HEK293 (cell line): Measurements from ENCODE around the gene TSPAN2.

ENCODE experiments used
- CTCF ChIA-PET: fragments of 350-600 bp; formaldehyde crosslinking; extraction: SDS; loops from one replicate; lab custom pipeline; 2021; ENCODE audit warnings: antibody characterized with exemption; lab: Yijun Ruan, JAX
- POLR2A ChIA-PET: fragments of 300-600 bp; formaldehyde crosslinking; extraction: SDS; loops from one replicate; lab custom pipeline; 2020; ENCODE audit warnings: antibody characterized with exemption, inconsistent platforms; lab: Yijun Ruan, JAX
- H3K27ac ChIP-seq: fragments of 200-500 bp; sonication (Bioruptor generic); 2 replicates; pipeline ENCODE4 v1.5.1; 2014; ENCODE audit warnings: low read depth, low read length, control low read depth, inconsistent platforms; ENCODE audit errors: extremely low read depth
- H3K36me3 ChIP-seq, 2 experiments: fragments of 200-500 bp in 1 of 2; sonication (Bioruptor generic) in 1 of 2; 1 replicate in 1 of 2; 2 replicates in 1 of 2; pipeline ENCODE4 v1.5.1; 2014 to 2017; ENCODE audit warnings: inconsistent platforms in 2 of 2, low read length in 2 of 2; ENCODE audit not compliant: control insufficient read depth in 2 of 2, insufficient read depth in 1 of 2
- H3K4me1 ChIP-seq: fragments of 200-500 bp; sonication (Bioruptor generic); 2 replicates; pipeline ENCODE4 v1.5.1; 2014; ENCODE audit warnings: mild to moderate bottlenecking, low read length, inconsistent platforms; ENCODE audit not compliant: control insufficient read depth, insufficient read depth
- H3K4me3 ChIP-seq: 2 replicates; pipeline ENCODE4 v1.5.1; 2011; ENCODE audit warnings: low read depth, mild to moderate bottlenecking, control low read depth, low read length, moderate library complexity
- H3K9me3 ChIP-seq: fragments of 200-500 bp; sonication (Bioruptor generic); 2 replicates; pipeline ENCODE4 v1.5.1; 2014; ENCODE audit warnings: low read depth, low read length, inconsistent platforms; ENCODE audit not compliant: control insufficient read depth, insufficient read depth
- BCL11B ChIP-seq: fragments of 450-650 bp; formaldehyde crosslinking; IDR thresholded peaks from 2 replicates; pipeline ENCODE4 v1.5.1; 2016; ENCODE audit warnings: low read depth, missing biosample characterization, missing genetic modification characterization
- GLIS2 ChIP-seq: fragments of 450-650 bp; formaldehyde crosslinking; IDR thresholded peaks from 2 replicates; pipeline ENCODE4 v1.5.1; 2016; ENCODE audit warnings: missing biosample characterization, missing genetic modification characterization
- HOXA7 ChIP-seq: sonication (generic); formaldehyde crosslinking; IDR thresholded peaks from 2 replicates; pipeline ENCODE4 v1.8.1; 2022; ENCODE audit warnings: missing genetic modification reagents, borderline replicate concordance
- KLF1 ChIP-seq: fragments of 450-650 bp; formaldehyde crosslinking; IDR thresholded peaks from 2 replicates; pipeline ENCODE4 v1.5.1; 2016; ENCODE audit warnings: missing biosample characterization, missing genetic modification characterization
- KLF10 ChIP-seq: fragments of 450-650 bp; IDR thresholded peaks from 2 replicates; pipeline ENCODE4 v1.5.1; 2018; ENCODE audit warnings: missing biosample characterization, mild to moderate bottlenecking, missing genetic modification characterization
- KLF17 ChIP-seq: fragments of 450-650 bp; formaldehyde crosslinking; IDR thresholded peaks from 2 replicates; pipeline ENCODE4 v1.5.1; 2016; ENCODE audit warnings: missing biosample characterization, missing genetic modification characterization
- MZF1 ChIP-seq: fragments of 450-650 bp; formaldehyde crosslinking; IDR thresholded peaks from 2 replicates; pipeline ENCODE4 v1.5.1; 2017; ENCODE audit warnings: missing biosample characterization, missing genetic modification characterization, borderline replicate concordance
- PRDM6 ChIP-seq: fragments of 450-650 bp; formaldehyde crosslinking; IDR thresholded peaks from 2 replicates; pipeline ENCODE4 v1.5.1; 2017; ENCODE audit warnings: missing biosample characterization, missing genetic modification characterization
- SCRT2 ChIP-seq: fragments of 450-650 bp; formaldehyde crosslinking; IDR thresholded peaks from 2 replicates; pipeline ENCODE4 v1.5.1; 2016; ENCODE audit warnings: missing biosample characterization, missing genetic modification characterization
- SP3 ChIP-seq: fragments of 450-650 bp; formaldehyde crosslinking; IDR thresholded peaks from 2 replicates; pipeline ENCODE4 v1.5.1; 2016; ENCODE audit warnings: missing biosample characterization, missing genetic modification characterization
- ZBTB1 ChIP-seq: fragments of 450-650 bp; formaldehyde crosslinking; IDR thresholded peaks from 2 replicates; pipeline ENCODE4 v1.5.1; 2016; ENCODE audit warnings: missing biosample characterization, missing genetic modification characterization
- ZFP69B ChIP-seq: fragments of 450-650 bp; formaldehyde crosslinking; IDR thresholded peaks from 2 replicates; pipeline ENCODE4 v1.5.1; 2016; ENCODE audit warnings: missing biosample characterization, missing genetic modification characterization
- ZIC2 ChIP-seq: fragments of 450-650 bp; formaldehyde crosslinking; IDR thresholded peaks from 2 replicates; pipeline ENCODE4 v1.5.1; 2016; ENCODE audit warnings: missing biosample characterization, missing genetic modification characterization
- ZNF148 ChIP-seq: fragments of 450-650 bp; formaldehyde crosslinking; IDR thresholded peaks from 2 replicates; pipeline ENCODE4 v1.5.0; 2017; ENCODE audit warnings: missing biosample characterization, missing genetic modification characterization, borderline replicate concordance
- ZNF24 ChIP-seq: fragments of 450-650 bp; formaldehyde crosslinking; IDR thresholded peaks from 2 replicates; pipeline ENCODE4 v1.5.1; 2016; ENCODE audit warnings: missing biosample characterization, missing genetic modification characterization
- ZNF311 ChIP-seq: fragments of 450-650 bp; formaldehyde crosslinking; IDR thresholded peaks from 2 replicates; pipeline ENCODE4 v1.5.1; 2017; ENCODE audit warnings: missing biosample characterization, missing genetic modification characterization, borderline replicate concordance
- ZNF366 ChIP-seq: fragments of 450-650 bp; formaldehyde crosslinking; conservative IDR thresholded peaks from 2 replicates; pipeline ENCODE4 v1.5.1; 2016; ENCODE audit warnings: missing biosample characterization, missing genetic modification characterization
- ZNF398 ChIP-seq: fragments of 450-650 bp; formaldehyde crosslinking; IDR thresholded peaks from 2 replicates; pipeline ENCODE4 v1.5.1; 2017; ENCODE audit warnings: missing biosample characterization, missing genetic modification characterization
- ZNF404 ChIP-seq: fragments of 450-650 bp; formaldehyde crosslinking; IDR thresholded peaks from 2 replicates; pipeline ENCODE4 v1.5.1; 2017; ENCODE audit warnings: missing biosample characterization, missing genetic modification characterization
- ZNF426 ChIP-seq: fragments of 450-650 bp; formaldehyde crosslinking; IDR thresholded peaks from 2 replicates; pipeline ENCODE4 v1.5.1; 2017; ENCODE audit warnings: missing biosample characterization, missing genetic modification characterization, mild to moderate bottlenecking, inconsistent platforms, moderate library complexity
- ZNF449 ChIP-seq: fragments of 450-650 bp; formaldehyde crosslinking; IDR thresholded peaks from 2 replicates; pipeline ENCODE4 v1.5.1; 2017; ENCODE audit warnings: missing biosample characterization, mild to moderate bottlenecking, missing genetic modification characterization, moderate library complexity
- ZNF473 ChIP-seq: fragments of 450-650 bp; formaldehyde crosslinking; IDR thresholded peaks from 2 replicates; pipeline ENCODE4 v1.5.1; 2017; ENCODE audit warnings: missing biosample characterization, missing genetic modification characterization
- ZNF514 ChIP-seq: fragments of 450-650 bp; formaldehyde crosslinking; IDR thresholded peaks from 2 replicates; pipeline ENCODE4 v1.5.1; 2016; ENCODE audit warnings: missing biosample characterization, missing genetic modification characterization
- ZNF530 ChIP-seq: fragments of 450-650 bp; formaldehyde crosslinking; IDR thresholded peaks from 2 replicates; pipeline ENCODE4 v1.5.1; 2016; ENCODE audit warnings: low read depth, missing biosample characterization, missing genetic modification characterization
- ZNF580 ChIP-seq: fragments of 450-650 bp; formaldehyde crosslinking; IDR thresholded peaks from 2 replicates; pipeline ENCODE4 v1.5.1; 2016; ENCODE audit warnings: missing biosample characterization, missing genetic modification characterization
- ZNF610 ChIP-seq: fragments of 450-650 bp; formaldehyde crosslinking; IDR thresholded peaks from 2 replicates; pipeline ENCODE4 v1.5.1; 2016; ENCODE audit warnings: missing biosample characterization, missing genetic modification characterization, borderline replicate concordance
- ZNF777 ChIP-seq: fragments of 450-650 bp; formaldehyde crosslinking; IDR thresholded peaks from 2 replicates; pipeline ENCODE4 v1.5.1; 2017; ENCODE audit warnings: missing biosample characterization, missing genetic modification characterization, borderline replicate concordance
- ZNF837 ChIP-seq: fragments of 450-650 bp; formaldehyde crosslinking; IDR thresholded peaks from 2 replicates; pipeline ENCODE4 v1.5.1; 2016; ENCODE audit warnings: missing biosample characterization, missing genetic modification characterization

The TSPAN2 gene

GRCh38 chr1:115082949-115083348 lies 6.4 kb downstream of the TSPAN2 start:
- H3K4me3 ChIP-seq: no peak overlapping the region
- no peaks in the 10 kb centered on the region for H3K4me1 ChIP-seq
- no peak for TF ChIP-seq ZNF426 (tag by site-specific recombination)
- no peak for TF ChIP-seq BCL11B (tag by site-specific recombination)
- TF ChIP-seq ZNF398 (tag by site-specific recombination): no peak
- no peak for TF ChIP-seq ZNF610 (tag by site-specific recombination)
- no peak for TF ChIP-seq ZNF777 (tag by site-specific recombination)
- TF ChIP-seq ZNF837 (tag by site-specific recombination): no peak
- TF ChIP-seq PRDM6: no peak
- no peak for TF ChIP-seq MZF1 (tag by site-specific recombination)
- TF ChIP-seq ZFP69B: no peak
- ChIA-PET POLR2A (no interaction called here), CTCF (interaction anchor here (2.2 kb wide), 1 partner anchor 30 kb away, joined by 6 read pairs; no protein-coding TSS in a partner anchor)
- H3K9me3 ChIP-seq: no peaks in the 10 kb centered on the region
- no peak overlapping the region for H3K27ac ChIP-seq
- H3K36me3 ChIP-seq: no peaks in the 10 kb centered on the region

GRCh38 chr1:115078708-115079107 lies 10.6 kb downstream of the TSPAN2 start:
- CTCF ChIA-PET: no interaction called here

More at GRCh38 chr1:115078708-115079107, 10.6 kb downstream of the TSPAN2 start:
- Histone ChIP-seq H3K4me3 (no peak overlapping the region), H3K9me3 (no peaks in the 10 kb centered on the region), H3K4me1 (no peaks in the 10 kb centered on the region), H3K27ac (no peak overlapping the region), H3K36me3 (no peaks in the 10 kb centered on the region)
- POLR2A ChIA-PET: no interaction called here
- TF ChIP-seq KLF1 (tag by site-specific recombination) (no peak), ZNF366 (no peak), ZNF580 (no peak), SP3 (tag by site-specific recombination) (no peak), ZNF449 (tag by site-specific recombination) (no peak), ZNF514 (no peak), SCRT2 (tag by site-specific recombination) (no peak), HOXA7 (CRISPR knock-in tag) (no peak), KLF10 (tag by site-specific recombination) (no peak), KLF17 (tag by site-specific recombination) (no peak), ZNF473 (tag by site-specific recombination) (no peak), ZNF311 (tag by site-specific recombination) (no peak), ZBTB1 (no peak), GLIS2 (tag by site-specific recombination) (no peak), ZNF530 (no peak), ZIC2 (tag by site-specific recombination) (no peak), ZNF404 (no peak), ZNF426 (tag by site-specific recombination) (no peak), ZNF148 (tag by site-specific recombination) (no peak), ZNF24 (tag by site-specific recombination) (no peak)
